Measurements from ENCODE around the gene DKK2.
A peak's percentile ranks its signal among the peaks of the same experiment; 100 is the strongest.
"Not testable (repeated sequence)": the region's sequence is repeated elsewhere in the genome, so short reads cannot be mapped to it uniquely, and the experiment has no call there.

DKK2 gene

DNA sequence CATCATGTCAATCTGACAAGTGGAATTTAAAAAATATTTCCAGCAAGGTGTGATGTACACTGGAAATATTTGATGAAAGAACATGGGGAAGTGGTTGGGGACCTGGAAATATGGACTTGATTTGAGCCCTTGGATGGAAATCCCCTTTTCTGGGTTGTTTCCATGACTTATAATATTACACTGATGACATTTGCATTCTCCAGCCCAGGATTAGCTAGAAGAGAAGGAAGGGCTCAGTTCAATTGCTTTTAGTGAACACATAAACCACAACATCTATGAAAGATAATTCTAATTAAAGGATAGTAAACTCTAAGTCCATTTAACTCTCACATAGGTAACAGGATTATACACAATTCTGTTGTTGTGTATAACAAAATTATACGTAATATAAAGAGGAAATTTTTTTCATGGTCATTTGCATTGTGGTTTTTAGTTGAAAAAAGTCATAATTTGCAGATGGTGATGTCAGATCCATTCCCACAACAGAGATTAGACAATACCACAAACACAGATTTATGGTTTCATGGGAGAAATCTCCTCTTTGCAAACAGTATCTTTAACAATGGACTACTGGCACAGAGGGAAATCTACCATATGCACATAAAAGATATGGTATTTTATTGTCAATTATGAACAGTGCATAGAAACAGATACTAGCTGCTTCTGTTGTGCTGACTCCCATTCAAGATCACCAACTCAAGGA lies 126.5 kb downstream of the DKK2 start:
- DNase-seq (ENCODE audit: low spot score) = no peak

DNA sequence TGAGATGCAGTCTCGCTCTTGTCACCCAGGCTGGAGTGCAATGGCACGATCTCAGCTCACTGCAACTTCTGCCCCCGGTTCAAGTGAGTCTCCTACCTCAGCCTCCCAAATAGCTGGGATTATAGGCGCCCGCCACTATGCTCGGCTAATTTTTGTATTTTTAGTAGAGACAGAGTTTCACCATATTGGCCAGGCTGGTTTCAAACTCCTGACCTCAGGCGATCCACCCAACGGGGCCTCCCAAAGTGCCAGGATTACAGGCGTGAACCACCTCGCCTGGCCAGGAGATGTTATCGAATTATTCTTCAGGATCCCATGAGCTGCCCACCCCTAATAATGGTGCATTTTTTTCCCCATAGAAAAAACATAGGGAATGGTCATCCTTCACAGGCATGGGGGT lies 128.1 kb downstream of the DKK2 start:
- not testable (repeated sequence) for DNase-seq (ENCODE audit: low spot score)

DNA sequence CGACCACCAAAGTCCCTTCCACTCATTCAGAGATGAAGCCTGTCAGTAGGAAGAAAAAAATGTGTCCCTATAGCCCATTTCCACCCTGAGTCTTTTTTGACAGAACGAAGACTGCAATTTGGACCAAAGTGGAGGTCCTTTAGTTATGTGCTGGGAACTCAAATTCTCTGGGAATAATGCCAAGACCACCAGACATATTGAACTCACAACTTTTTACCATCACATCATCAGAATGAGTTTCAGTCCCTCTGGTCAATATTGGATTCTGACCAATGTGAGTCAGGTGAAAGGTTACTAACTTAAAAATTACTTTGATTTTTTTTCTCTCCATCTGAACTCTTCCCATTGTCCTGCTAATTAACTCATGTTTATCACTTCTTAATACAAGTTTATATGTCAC lies 128.9 kb downstream of the DKK2 start:
- no peak for DNase-seq (ENCODE audit: low spot score)

DNA sequence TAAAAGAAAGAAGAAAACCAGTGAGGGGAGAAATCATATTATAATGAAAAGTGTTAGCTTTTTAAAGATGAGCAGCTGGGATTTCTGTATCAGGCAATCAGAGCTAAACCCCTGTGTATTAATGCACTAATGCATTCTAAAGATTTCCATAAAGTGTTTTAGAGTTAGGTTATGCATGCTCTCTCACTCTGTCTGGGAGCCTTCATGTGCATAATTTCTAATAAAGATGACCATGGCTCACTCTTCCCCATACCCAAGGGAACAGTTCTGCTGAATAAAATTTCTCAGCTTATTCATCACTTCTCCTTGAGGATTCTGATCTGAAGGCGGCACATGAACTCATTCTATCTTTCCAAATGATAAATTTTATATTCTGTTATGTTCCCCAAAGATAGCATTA lies 129.4 kb downstream of the DKK2 start:
- no peak for DNase-seq (ENCODE audit: low spot score)

DNA sequence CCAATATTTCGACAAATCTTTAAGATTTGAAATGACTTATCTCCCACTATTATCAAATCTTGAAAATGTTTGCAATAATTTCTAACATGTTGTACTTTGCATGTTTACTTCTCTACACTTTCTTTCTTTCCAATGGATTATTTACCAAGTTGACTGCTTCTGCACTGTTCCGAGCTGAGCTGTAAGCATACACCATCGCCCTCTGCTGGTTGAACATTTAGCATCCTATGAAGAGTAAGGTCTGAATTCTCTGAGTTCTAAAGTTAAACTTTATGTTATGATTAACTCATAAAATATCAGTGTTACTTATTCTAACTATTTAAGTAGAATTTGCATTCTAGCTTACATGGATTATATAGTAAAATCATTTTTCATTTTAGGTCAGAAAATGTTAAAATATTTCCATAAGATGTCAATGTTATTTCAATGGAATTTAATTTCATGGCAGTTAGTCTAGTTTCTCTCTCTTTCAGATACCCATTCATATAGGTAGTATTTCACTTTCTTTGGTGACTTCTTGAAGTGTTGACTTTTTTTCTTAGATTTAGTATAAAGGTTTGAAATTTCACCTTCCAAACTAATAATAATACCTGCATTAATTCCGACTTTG lies 137.4 kb downstream of the DKK2 start:
- DNase-seq (ENCODE audit: low spot score) = peak; percentile 6

DNA sequence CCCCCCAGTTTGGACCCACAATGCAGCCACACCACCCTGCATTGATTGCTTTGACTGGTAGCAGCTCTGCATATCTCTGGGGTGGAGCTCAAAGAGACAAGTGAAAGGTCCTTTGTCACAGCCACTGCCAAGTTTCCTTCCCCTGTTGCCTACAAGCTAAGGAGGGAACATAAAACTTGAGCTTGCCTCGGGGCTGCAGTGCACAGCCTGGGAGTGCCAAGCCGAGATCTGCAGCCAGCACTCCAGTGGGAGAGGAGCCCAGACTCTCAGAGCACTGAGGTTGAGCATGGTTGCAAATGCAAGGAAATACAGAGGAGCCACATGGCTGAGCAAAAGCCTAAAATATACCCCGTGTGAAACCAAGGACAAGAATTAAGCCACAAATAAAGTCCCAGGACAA lies 142.2 kb downstream of the DKK2 start:
- DNase-seq (ENCODE audit: low spot score) = no peak

DNA sequence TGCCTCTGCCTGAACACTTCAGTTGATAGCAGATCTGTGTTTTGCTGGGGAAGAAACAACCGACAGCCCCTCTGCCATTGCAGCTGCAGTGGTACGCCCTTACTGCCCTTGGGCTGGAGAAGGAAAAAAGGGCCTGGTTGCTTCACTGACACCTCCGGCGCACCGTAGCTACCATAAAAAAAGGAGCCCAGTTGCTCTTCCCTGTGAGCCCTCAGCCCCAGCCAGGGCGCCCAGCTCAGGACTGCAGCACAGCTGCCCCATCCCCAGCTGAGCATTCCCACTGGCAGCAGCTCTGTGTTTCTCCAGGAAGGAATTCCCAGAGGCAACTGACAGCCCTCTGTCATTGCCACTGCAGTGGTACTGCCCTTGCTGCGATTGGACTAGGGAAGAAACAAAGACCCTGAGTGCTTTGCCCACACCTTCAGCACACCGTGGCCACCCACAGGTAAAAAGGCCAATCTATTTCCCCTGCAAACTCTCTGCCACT lies 142.7 kb downstream of the DKK2 start:
- no peak for DNase-seq (ENCODE audit: low spot score)

DNA sequence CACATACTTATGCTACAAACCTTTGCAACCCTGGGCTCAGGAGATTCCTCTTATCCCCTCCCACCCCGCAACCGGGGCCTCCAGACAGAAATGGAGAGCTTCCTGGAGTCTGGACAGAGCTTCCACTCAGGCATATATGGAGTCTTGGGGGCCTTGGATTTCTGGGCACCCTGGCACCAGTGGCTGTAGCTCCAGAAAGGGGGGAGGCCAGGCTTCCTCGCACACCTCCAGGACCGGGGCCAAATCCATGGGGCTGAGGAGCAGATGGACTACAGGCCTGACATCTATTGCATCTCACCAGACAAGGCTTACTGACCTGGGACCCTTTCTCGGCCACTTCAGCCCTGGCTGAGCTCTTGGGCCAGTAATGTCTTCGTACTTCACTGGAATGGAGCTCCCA lies 143.3 kb downstream of the DKK2 start:
- no peak for DNase-seq (ENCODE audit: low spot score)

DNA sequence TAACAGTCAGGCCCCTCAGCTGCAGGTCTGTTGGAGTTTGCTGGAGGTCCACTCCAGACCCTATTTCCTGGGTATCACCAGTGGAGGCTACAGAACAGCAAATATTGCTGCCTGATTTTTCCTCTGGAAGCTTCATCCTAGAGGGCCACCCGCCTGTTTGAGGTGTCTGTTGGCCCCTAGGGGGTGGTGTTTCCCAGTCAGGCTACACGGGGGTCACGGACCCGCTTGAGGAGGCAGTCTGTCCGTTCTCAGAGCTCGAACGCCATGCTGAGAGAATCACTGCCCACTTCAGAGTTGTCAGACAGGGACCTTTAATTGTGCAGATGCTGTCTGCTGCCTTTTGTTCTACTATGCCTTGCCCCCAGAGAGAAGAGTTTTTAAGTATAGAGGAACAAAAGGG lies 160.8 kb downstream of the DKK2 start:
- DNase-seq (ENCODE audit: low spot score) = no peak

Data from SW480 (cell line).